ENCODE results near the gene CPT1C.

DNA sequence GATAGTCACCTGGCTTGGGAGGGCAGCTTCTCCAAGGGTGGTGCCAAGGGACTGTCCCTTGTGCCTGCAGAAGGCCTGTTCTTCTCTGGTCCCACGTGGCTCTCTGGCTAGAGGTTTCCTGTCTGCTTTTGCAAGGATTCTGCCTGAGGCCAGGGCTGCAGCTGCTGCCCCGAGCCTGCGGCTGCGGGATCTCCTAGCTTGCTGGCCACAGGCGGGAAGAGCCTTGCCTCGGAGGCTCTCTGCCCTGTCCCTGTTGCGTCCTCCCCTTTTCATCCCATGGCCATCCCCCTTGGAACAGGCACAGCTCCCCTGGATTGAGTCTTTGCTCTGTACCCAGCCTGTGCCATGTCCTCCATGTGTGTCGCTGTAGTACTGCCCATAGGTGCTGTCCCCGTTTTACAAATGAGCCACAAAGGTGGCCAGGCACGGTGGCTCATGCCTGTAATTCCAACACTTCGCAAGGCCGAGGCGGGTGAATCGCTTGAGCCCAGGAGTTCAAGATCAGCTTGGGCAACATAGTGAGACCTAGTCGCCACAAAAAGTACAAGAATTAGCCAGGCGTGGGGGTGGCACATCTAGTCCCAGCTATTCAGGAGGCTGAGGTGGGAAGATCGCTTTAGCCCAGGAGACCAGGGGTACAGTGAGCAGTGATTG is 34.3 kb upstream of the CPT1C start:
- no peak for TF ChIP-seq POLR2AphosphoS5 (IDR thresholded peaks at IDR 0.05)
- no peak for TF ChIP-seq CTCF (IDR thresholded peaks at IDR 0.05)
- TF ChIP-seq EP300 (IDR thresholded peaks at IDR 0.05; ENCODE audit: low read depth) = no peak
